ENCODE results near the gene PTPRK.

DNA sequence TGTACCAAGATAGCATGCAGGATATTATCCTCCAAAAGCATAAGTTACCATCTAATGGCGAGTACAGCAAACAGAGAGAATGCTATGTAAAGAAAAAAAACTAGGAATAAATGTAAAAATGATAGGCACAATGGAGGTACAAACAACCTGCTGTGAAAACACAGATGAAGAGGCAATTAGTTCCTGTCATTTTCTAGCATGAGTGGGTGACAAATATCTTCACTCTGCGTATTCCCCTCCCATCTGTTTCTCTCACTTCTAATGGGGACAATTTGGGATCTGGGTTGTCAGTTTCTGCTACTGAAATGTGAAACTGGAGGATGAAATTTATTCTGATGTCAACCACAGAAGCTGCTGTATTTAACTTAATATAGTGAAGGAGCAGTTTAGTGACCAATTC, 11.7 kb upstream of the PTPRK start:
- TF ChIP-seq, protein P1, sequence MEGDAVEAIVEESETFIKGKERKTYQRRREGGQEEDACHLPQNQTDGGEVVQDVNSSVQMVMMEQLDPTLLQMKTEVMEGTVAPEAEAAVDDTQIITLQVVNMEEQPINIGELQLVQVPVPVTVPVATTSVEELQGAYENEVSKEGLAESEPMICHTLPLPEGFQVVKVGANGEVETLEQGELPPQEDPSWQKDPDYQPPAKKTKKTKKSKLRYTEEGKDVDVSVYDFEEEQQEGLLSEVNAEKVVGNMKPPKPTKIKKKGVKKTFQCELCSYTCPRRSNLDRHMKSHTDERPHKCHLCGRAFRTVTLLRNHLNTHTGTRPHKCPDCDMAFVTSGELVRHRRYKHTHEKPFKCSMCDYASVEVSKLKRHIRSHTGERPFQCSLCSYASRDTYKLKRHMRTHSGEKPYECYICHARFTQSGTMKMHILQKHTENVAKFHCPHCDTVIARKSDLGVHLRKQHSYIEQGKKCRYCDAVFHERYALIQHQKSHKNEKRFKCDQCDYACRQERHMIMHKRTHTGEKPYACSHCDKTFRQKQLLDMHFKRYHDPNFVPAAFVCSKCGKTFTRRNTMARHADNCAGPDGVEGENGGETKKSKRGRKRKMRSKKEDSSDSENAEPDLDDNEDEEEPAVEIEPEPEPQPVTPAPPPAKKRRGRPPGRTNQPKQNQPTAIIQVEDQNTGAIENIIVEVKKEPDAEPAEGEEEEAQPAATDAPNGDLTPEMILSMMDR (conservative IDR thresholded peaks at IDR 0.05): no peak
- no peak for TF ChIP-seq EZH2 (IDR thresholded peaks at IDR 0.05; ENCODE audit: low read depth)
